T47D (cell line): ENCODE results near the gene NOX4.
A peak's percentile ranks its signal among the peaks of the same experiment; 100 is the strongest.
"Not testable (repeated sequence)": the region's sequence is repeated elsewhere in the genome, so short reads cannot be mapped to it uniquely, and the experiment has no call there.

Experiments used
- DNase-seq, 2 experiments: peaks; one replicate each; pipeline versions ENCODE4 v3.0.0 to v3.0.0-alpha.2; 2011 to 2012; ENCODE audit warnings: low read depth in 1 of 2, low spot score in 1 of 2
- JUND ChIP-seq: IDR thresholded peaks from 2 replicates; pipeline ENCODE4 v1.6.1; 2012; ENCODE audit warnings: low read depth
- in situ Hi-C: cut with HindIII; loops from 2 replicates; pipeline ENCODE4 v1.10.0; 2016; ENCODE audit warnings: low sequenced_read_pairs, low pct_unique_long_range_greater_than_20kb

Gene NOX4

DNA sequence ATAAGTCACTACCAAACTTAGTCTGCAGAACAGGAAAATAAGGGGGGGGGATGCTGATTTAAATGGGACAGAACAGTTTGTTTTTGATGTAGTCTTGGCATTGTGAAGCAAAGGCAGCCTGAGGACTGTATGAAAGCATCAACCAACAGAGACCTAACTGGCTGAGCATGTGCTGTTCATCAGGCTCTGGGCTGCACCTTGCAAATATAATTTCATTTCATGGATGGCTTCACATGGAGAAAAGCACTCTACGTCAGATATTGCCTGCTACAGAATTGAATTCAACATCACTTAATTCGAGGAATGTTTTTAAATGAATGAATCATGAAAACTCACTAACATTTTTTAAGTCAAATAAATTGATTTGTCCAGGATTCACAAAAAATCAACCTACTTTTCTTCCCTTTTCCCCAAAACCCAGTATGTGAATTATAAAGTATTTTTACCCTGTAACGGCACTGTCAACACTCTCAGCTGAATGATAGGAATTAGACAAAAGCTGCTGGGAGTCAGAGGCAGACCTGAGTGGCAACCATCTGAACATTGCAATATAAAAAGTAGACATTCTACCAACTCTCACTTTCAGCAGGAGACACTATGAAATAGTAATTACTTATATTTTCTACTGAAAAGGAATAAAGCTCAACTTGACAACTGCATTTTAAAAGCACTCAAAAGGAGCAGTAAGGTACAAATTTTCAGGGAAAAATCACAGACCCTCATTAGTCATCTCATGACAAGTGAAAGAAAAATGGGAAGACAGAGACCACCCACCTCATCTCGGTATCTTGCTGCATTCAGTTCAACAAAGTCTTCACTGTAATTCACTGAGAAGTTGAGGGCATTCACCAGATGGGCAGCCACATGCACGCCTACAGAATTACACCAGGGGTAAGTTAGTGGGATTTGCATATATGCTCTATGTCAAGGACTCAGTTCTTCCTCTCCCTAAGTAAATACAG, 47.5 kb downstream of the NOX4 start:
- DNase-seq = no peak
- in situ Hi-C loops = no loop called here
- TF ChIP-seq JUND = no peak

DNA sequence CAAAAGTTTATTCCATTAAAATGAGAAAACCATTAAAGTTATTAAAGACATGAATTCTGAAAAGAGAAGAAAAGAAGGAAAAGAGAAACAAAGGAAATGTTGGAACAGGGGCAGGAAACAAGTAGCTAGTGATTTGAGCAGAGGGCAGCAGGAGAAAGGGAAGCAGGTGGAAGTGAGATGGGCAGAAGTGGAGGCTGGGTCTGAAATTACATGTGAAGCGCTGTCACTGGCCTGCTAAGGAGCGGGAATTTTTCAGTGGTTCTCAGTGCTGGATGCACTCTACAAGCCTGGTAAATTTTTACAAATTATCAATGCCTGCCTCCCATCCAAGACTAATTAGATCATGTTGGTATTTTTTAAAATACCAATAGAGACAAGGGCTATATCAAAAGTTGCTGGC, 48.4 kb downstream of the NOX4 start:
- in situ Hi-C loops = no loop called here
- no peak for TF ChIP-seq JUND
- DNase-seq = no peak

DNA sequence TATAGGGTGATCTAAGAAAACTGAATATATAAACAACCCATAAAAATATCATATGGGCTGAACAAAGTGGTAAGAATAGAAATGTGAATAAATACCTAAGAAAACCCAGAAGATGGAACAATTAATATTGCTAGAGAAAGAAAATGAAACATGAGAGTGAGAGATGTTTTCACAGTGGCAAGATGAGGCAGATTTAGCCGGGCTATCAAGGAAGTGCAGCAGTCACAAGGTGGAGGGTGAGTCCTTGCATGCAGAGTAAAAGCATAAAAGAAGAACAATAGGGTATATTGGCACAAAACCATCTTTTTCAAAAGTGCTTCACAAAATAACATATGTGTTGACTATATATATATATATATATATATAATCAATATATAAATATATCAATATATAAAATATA, 49.6 kb downstream of the NOX4 start:
- no peak for DNase-seq
- TF ChIP-seq JUND = no peak
- in situ Hi-C loops = no loop called here

DNA sequence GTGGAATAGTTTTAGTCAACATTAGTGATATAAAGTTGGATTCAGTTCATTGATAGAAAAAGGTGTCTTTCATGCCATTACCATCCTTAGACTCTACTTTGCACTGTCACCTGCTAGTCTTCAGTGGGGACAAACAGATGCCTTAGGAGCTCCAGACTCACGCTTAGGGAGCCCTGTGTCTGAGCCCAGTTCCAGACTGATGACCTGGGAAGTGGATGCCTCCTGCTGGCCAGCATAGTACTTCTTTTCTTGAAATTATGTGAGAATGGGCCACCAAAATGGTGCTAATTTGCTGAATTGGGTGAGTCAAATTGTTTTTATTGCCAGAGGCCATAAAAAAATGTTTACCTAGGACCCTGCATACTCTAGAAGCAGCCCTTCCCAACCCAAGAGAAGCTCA, 53.9 kb downstream of the NOX4 start:
- no peak for DNase-seq
- in situ Hi-C loops = no loop called here
- no peak for TF ChIP-seq JUND

DNA sequence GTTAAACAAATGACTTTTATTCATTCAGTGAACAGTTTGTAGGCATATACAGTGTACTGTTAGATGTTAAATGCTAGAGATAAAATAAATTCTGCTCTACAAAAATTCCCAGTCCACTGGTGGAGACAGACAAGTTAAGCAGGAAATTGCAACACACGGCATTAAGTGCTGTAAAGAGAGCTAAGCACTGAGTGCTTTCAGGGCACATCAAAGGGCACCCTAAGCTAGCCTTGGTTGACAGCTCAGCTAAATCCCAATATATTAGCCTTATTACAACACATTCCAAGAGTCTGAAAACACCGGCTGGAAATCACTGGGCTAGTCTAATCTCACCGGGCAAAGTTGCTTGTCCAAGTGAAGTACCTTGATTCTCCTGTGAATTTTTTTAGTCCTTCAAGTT, 55.1 kb downstream of the NOX4 start:
- peak in 1 of 2 experiments; percentile 38 for DNase-seq
- in situ Hi-C loops = no loop called here
- no peak for TF ChIP-seq JUND

DNA sequence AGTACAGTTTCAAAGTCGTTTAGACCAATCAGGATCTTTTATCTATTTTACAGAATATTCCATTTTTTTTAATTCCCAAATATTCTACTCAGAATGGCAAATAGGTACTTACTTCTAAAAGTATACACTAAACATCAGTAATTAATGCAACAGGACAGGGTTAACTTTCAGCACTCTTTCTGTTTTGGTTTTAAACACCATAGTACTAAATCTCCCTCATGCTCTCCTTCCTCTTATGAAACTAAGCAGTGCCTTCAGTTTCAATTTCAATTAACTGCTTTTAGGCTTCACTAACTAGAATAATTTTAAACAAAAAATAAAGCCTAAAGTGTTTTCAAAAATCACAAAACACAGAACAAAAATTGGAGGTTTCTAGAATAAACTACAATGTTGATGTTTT, 57.9 kb downstream of the NOX4 start:
- no peak for TF ChIP-seq JUND
- DNase-seq = no peak
- in situ Hi-C loops = no loop called here

DNA sequence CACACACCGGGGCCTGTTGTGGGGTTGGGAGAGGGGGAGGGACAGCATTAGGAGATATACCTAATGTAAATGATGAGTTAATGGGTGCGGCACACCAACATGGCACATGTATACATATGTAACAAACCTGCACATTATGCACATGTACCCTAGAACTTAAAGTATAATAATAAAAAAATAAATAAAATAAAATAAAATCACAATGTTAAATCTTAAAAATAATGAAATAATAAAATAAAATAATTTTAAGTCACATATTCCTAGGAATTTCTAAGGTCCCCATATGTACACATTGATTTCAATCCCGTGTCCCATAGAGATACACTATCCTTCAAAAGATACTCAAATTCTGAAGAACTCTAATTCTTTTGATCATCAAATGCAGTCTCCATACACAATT, 59.0 kb downstream of the NOX4 start:
- DNase-seq, in situ Hi-C loops: not testable (repeated sequence)

DNA sequence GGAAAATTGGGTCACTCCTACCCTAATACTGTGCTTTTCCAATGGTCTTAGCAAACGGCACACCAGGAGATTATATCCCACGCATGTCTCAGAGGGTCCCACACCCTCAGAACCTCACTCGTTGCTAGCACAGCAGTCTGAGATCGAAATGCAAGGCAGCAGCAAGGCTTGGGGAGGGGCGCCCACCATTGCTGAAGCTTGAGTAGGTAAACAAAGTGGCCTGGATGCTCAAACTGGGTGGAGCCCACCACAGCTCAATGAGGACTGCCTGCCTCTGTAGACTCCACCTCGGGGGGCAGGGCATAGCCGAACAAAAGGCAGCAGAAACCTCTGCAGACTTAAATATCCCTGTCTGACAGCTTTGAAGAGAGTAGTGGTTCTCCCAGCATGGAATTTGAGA, 64.7 kb downstream of the NOX4 start:
- DNase-seq, in situ Hi-C loops: not testable (repeated sequence)

DNA sequence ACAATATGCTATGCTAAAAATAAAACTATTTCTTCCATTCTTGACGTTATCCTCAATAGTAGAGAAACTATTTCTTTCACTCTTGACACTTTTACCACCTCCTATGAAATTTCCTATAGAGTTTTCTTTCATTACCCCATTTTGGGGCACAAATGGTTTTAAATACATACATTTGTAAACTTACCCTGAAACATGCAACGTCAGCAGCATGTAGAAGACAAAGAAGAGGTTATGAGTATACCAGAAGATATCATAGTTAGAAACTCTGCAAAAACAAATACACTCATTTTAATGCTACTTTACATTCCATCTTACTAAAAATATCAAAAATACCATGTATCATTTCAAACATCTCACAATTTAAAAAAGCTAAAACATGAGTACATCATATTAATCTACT, 69.5 kb downstream of the NOX4 start:
- in situ Hi-C loops = no loop called here
- DNase-seq = no peak
- TF ChIP-seq JUND = no peak

DNA sequence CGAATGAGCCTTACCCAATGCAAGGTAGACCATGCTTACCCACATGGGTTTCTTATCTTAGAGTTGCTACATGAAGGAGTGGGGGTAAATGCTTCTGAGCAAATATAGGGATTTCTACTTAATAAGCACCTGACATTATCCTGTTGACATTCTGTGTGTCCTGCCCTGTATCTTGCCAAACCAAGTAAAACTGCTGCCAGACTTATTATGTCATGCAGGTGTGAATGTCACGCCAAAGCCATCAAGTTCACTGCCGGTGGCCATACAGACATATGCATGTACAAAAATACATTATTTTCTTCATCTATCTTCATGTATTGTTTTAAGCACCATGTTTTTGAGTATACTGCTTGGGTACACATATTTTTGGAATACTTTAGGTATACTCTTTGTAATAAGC, 70.2 kb downstream of the NOX4 start:
- DNase-seq = no peak
- TF ChIP-seq JUND = no peak
- in situ Hi-C loops = no loop called here

DNA sequence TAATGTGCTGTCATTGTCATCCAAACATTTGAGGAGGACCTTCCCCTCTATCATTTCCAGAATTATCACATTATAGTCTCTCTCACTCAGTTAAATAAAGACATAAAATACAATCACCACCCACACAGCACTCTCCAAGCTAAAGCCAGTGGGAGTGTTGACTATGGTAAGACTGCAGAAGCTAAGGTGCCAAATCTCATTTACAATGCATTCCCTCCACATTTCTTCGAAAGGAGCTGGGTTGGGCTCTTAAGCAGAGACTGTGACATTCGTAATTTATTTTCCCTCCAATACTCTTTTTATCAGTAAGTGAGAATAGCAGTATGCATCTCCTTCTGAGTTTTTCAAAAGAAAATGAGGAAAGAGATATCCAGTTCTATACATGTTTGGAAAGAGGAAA, 74.2 kb downstream of the NOX4 start:
- in situ Hi-C loops = no loop called here
- TF ChIP-seq JUND = no peak
- DNase-seq = no peak

DNA sequence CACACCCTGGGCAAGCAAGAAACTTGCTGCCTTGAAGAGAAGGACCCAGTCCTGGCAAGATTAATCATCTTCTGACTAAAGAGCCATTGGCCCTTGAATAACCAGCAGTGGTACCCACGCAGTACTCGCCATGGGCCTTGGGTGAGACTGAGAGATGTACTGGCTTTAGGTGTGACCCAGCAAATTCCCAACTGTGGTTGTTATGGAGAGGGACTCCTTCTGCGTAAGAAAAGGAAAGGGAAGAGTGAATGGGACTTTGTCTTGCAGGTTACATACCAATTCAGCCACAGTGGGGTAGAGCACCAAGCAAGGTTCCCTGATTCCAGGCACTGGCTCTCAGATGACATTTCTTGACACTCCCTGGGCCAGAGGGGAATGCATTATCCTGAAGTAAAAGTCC, 80.1 kb downstream of the NOX4 start:
- DNase-seq, in situ Hi-C loops: not testable (repeated sequence)

DNA sequence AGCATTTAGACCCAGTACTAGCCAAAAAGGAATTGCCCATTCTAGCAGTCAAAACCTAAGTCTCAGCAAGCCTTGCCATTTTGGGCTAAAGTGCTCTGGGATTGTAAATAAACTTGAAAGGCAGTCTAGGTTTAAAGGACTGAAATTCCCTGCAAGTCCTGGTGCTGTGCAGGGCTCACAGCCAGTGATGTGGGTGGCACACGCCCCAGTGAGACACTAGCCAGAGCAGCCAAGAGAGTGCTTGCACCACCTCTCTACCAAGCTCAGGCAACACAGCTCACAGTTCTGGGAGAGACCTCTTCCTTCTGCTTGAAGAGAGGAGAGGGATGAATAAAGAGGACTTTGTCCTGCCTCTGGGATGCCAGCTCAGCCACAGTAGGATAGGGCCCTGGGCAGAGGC, 80.5 kb downstream of the NOX4 start:
- DNase-seq, in situ Hi-C loops: not testable (repeated sequence)

DNA sequence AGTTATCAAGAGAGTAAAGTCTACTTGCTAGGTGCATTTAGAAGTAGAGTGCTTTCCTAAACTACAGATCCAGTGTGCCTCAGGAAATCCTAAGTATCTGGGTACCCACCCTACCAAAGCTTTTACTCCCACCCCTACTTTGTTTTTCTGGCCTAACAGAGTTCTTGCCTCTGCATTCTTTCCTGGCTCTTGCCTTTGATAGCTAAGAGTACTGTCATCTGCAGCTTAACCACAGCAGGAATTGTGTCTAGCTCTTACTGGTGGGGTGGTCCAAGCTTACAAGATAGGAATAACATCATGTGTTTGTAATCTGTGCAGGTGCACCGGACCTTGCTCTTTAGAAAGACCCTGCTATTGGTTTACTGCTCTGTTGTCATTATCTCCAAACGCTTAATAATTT, 82.7 kb downstream of the NOX4 start:
- in situ Hi-C loops, DNase-seq: not testable (repeated sequence)
